ENCODE measurements around the gene OMA1. TPM values are rescaled to one million over a fixed set of nuclear protein-coding genes. Genes with fewer than 3 reads are reported as not detected.

Gene OMA1
- 57.9 TPM for total RNA-seq (2013)
- 10 to 100 TPM; 11.2 to 24.5 (median 15.3) TPM for polyA plus RNA-seq
- polyA minus RNA-seq: 12.7 and 14.4 TPM in 2 replicates
- total RNA-seq: 9.9 to 27.3 (median 18.1) reads per million in 11 experiments

- peaks cover 10 to 32% of the 10 kb centered on the region in 2 donors for H3K4me1 ChIP-seq (ENCODE audit: control insufficient read depth in 1 of 2, insufficient read depth in 2 of 2, low read length in 2 of 2)
- Mint-ChIP-seq H3K36me3 (peaks cover 0 to 2% of the 10 kb centered on the region in 2 donors), H3K27me3 (ENCODE audit: low read depth in 3 of 3) (no peaks in the 10 kb centered on the region), H3K4me3 (peak within 1 kb of the TSS; percentile 88 to 92), H3K27ac (peak within 1 kb of the TSS; percentile 96 to 98 (median 98)), H3K9me3 (no peaks in the 10 kb centered on the region), H3K4me1 (peaks cover 22% of the 10 kb centered on the region)
- peak; percentile 89 for TF ChIP-seq CTCF (IDR thresholded peaks at IDR 0.05)
- peak within 1 kb of the TSS; percentile 97 for H3K9ac ChIP-seq (ENCODE audit: insufficient read depth, low read length, poor library complexity, severe bottlenecking)
- H3K9me3 ChIP-seq (replicated peaks in 1 of 2; ENCODE audit: control insufficient read depth in 1 of 2, insufficient read depth in 1 of 2, low read length in 2 of 2): no peaks in the 10 kb centered on the region
- no peaks in the 10 kb centered on the region for H4K20me1 ChIP-seq (ENCODE audit: insufficient read depth, low read length)
- peak within 1 kb of the TSS; percentile 56 to 83 (median 75) for H3K4me3 ChIP-seq (replicated peaks in 1 of 3; ENCODE audit: low read depth in 2 of 3, low read length in 3 of 3)
- peak within 1 kb of the TSS; percentile 84 for H2AFZ ChIP-seq (ENCODE audit: insufficient read depth, low read depth, low read length, poor library complexity, severe bottlenecking)
- intact Hi-C loops (cut with micrococcal nuclease): loop anchor here (1.0 to 2.0 kb wide), 2 partner anchors 30 kb away; no protein-coding TSS in a partner anchor
- no peaks in the 10 kb centered on the region for H3K36me3 ChIP-seq (replicated peaks in 1 of 2; ENCODE audit: control insufficient read depth in 1 of 2, insufficient read depth in 2 of 2, low read length in 2 of 2)
- H3K27me3 ChIP-seq (ENCODE audit: control insufficient read depth in 2 of 2, insufficient read depth in 2 of 2, low read length in 2 of 2): no peaks in the 10 kb centered on the region
- peak within 1 kb of the TSS; percentile 96 to 97 for H3K27ac ChIP-seq (ENCODE audit: low read depth in 1 of 2, low read length in 2 of 2)
- H3K4me2 ChIP-seq (replicated peaks; ENCODE audit: extremely low read depth, low read length, poor library complexity, severe bottlenecking): peak within 1 kb of the TSS; percentile 91
- under 1% methylated on average over 42 of the region's 46 CpGs for WGBS (ENCODE audit: insufficient coverage)
- DNase-seq: peak; percentile 98 to 99 (median 99)
- peaks cover 19% of the 10 kb centered on the region for H3K79me2 ChIP-seq (ENCODE audit: insufficient read depth, low read length)
Measured at GRCh38 chr1:58546520-58547308, at the start of gene OMA1. Gene OMA1, minus strand, starts transcription at chr1:58546726. Its CDS starts 7,432 bp downstream, at chr1:58539294.

GRCh38 chr1:58594546-58594945 lies 48.0 kb upstream of the OMA1 start:
- Mint-ChIP-seq H3K36me3 (no peaks in the 10 kb centered on the region), H3K27ac (no peak overlapping the region), H3K4me3 (no peak overlapping the region), H3K4me1 (peaks cover 15% of the 10 kb centered on the region), H3K27me3 (ENCODE audit: low read depth in 3 of 3) (peaks cover 3 to 12% (median 8%) of the 10 kb centered on the region in 3 donors), H3K9me3 (peaks cover 0 to 4% (median 0%) of the 10 kb centered on the region in 7 donors)
- H3K79me2 ChIP-seq (ENCODE audit: insufficient read depth, low read length): no peaks in the 10 kb centered on the region
- H3K4me3 ChIP-seq (replicated peaks in 1 of 3; ENCODE audit: low read depth in 2 of 3, low read length in 3 of 3): no peak overlapping the region
- no peak overlapping the region for H3K9ac ChIP-seq (ENCODE audit: insufficient read depth, low read length, poor library complexity, severe bottlenecking)
- no peak for DNase-seq
- peaks cover 9 to 16% of the 10 kb centered on the region in 2 donors for H3K4me1 ChIP-seq (ENCODE audit: control insufficient read depth in 1 of 2, insufficient read depth in 2 of 2, low read length in 2 of 2)
- no peaks in the 10 kb centered on the region for H3K27me3 ChIP-seq (ENCODE audit: control insufficient read depth in 2 of 2, insufficient read depth in 2 of 2, low read length in 2 of 2)
- TF ChIP-seq CTCF (IDR thresholded peaks at IDR 0.05): no peak
- H3K9me3 ChIP-seq (replicated peaks in 1 of 2; ENCODE audit: control insufficient read depth in 1 of 2, insufficient read depth in 1 of 2, low read length in 2 of 2): no peaks in the 10 kb centered on the region
- H3K36me3 ChIP-seq (replicated peaks in 1 of 2; ENCODE audit: control insufficient read depth in 1 of 2, insufficient read depth in 2 of 2, low read length in 2 of 2): no peaks in the 10 kb centered on the region
- no peak overlapping the region for H3K27ac ChIP-seq (ENCODE audit: low read depth in 1 of 2, low read length in 2 of 2)
- no peak overlapping the region for H3K4me2 ChIP-seq (replicated peaks; ENCODE audit: extremely low read depth, low read length, poor library complexity, severe bottlenecking)
- H4K20me1 ChIP-seq (ENCODE audit: insufficient read depth, low read length): no peaks in the 10 kb centered on the region
- no peak overlapping the region for H2AFZ ChIP-seq (ENCODE audit: insufficient read depth, low read depth, low read length, poor library complexity, severe bottlenecking)
- WGBS (ENCODE audit: insufficient coverage): no CpG with 5 or more reads among the region's 1 CpG
- intact Hi-C loops (cut with micrococcal nuclease): no loop called here
